HepG2 (cell line): Measurements from ENCODE around the gene GCNT2. TPM values are rescaled to one million over a fixed set of nuclear protein-coding genes. Genes with fewer than 3 reads are reported as not detected.

ENCODE experiments used
- BORCS8-MEF2B ChIP-seq: sonication (generic); formaldehyde crosslinking; IDR thresholded peaks from 2 replicates; pipeline ENCODE4 v1.8.0; 2022; ENCODE audit warnings: mild to moderate bottlenecking, missing genetic modification reagents
- EZH2 ChIP-seq: conservative IDR thresholded peaks from 2 replicates; pipeline ENCODE4 v1.6.1; 2012; ENCODE audit warnings: mild to moderate bottlenecking, low read depth, low read length, moderate library complexity
- GABPB1 ChIP-seq: IDR thresholded peaks from 2 replicates; pipeline ENCODE4 v1.6.1; 2016; ENCODE audit warnings: mild to moderate bottlenecking, missing genetic modification reagents, moderate library complexity, missing compliant biosample characterization
- MAF1 ChIP-seq: sonication (generic); formaldehyde crosslinking; IDR thresholded peaks from 2 replicates; pipeline ENCODE4 v1.5.0; 2020; ENCODE audit warnings: missing genetic modification reagents, borderline replicate concordance
- MAFF ChIP-seq: IDR thresholded peaks from 2 replicates; pipeline ENCODE4 v1.6.1; 2011; ENCODE audit warnings: low read depth, low read length, improper control_type of control experiment
- PHF5A ChIP-seq: IDR thresholded peaks from one replicate; pipeline ENCODE4 v1.6.1; 2018; ENCODE audit warnings: low read depth, missing genetic modification reagents; ENCODE audit not compliant: unreplicated experiment
- RELA ChIP-seq: sonication (generic); formaldehyde crosslinking; IDR thresholded peaks from 2 replicates; pipeline ENCODE4 v1.4.0; 2020; ENCODE audit warnings: missing genetic modification reagents
- STAG1 ChIP-seq: sonication (generic); formaldehyde crosslinking; IDR thresholded peaks from 2 replicates; pipeline ENCODE4 v1.4.0; 2020; ENCODE audit warnings: missing genetic modification reagents
- STAT5B ChIP-seq: sonication (generic); formaldehyde crosslinking; IDR thresholded peaks from 2 replicates; pipeline ENCODE4 v1.4.0; 2020; ENCODE audit warnings: missing genetic modification reagents
- ZBTB7B ChIP-seq: sonication (generic); formaldehyde crosslinking; IDR thresholded peaks from 2 replicates; pipeline ENCODE4 v1.4.0; 2020; ENCODE audit warnings: missing genetic modification reagents
- ZMYM2 ChIP-seq: sonication (generic); formaldehyde crosslinking; IDR thresholded peaks from 2 replicates; pipeline ENCODE4 v1.8.0; 2022; ENCODE audit warnings: mild to moderate bottlenecking, missing genetic modification reagents
- ZNF350 ChIP-seq: sonication (generic); formaldehyde crosslinking; IDR thresholded peaks from 2 replicates; pipeline ENCODE4 v1.4.0; 2020; ENCODE audit warnings: mild to moderate bottlenecking, low read depth, missing genetic modification reagents, borderline replicate concordance
- ZNF558 ChIP-seq: sonication (generic); formaldehyde crosslinking; IDR thresholded peaks from 2 replicates; pipeline ENCODE4 v1.9.0; 2022; ENCODE audit warnings: mild to moderate bottlenecking, missing genetic modification reagents, borderline replicate concordance
- ZNF841 ChIP-seq: sonication (generic); formaldehyde crosslinking; IDR thresholded peaks from 2 replicates; pipeline ENCODE4 v1.8.1; 2023; ENCODE audit warnings: missing genetic modification reagents, borderline replicate concordance
- ZNF850 ChIP-seq: sonication (generic); formaldehyde crosslinking; conservative IDR thresholded peaks from 2 replicates; pipeline ENCODE4 v1.9.0; 2021; ENCODE audit warnings: mild to moderate bottlenecking, missing genetic modification reagents
- ZNF891 ChIP-seq: sonication (generic); formaldehyde crosslinking; IDR thresholded peaks from 2 replicates; pipeline ENCODE4 v1.5.0; 2020; ENCODE audit warnings: mild to moderate bottlenecking, missing genetic modification reagents
- polyA plus RNA-seq, 8 experiments: library from polyadenylated mRNA; depleted of rRNA in 3 of 8; stranded (reverse) in 7 of 8; unstranded in 1 of 8; fragments of >200 nt; fragmentation: Illumina TruSeq in 4 of 8; extraction: Trizol in 4 of 8; gene quantifications; 2 replicates each; pipeline versions ENCODE4 v1.2.1 to v1.2.3, GENCODE V29; 2011 to 2016; ENCODE audit warnings: low read depth in 4 of 8, missing spikeins in 1 of 8, mixed read lengths in 1 of 8; ENCODE audit not compliant: insufficient read depth in 1 of 8
- total RNA-seq, 5 experiments: library from RNA; depleted of rRNA; stranded (reverse); fragments of >200 nt; fragmentation: Illumina TruSeq; extraction: Trizol; gene quantifications; 2 replicates each; pipeline ENCODE4 v1.2.3, GENCODE V29; 2016; ENCODE audit warnings: low read depth in 1 of 5
- TF ChIP-seq, protein P1 (sequence below): sonication (generic); formaldehyde crosslinking; IDR thresholded peaks from 2 replicates; pipeline ENCODE4 v1.4.0; 2020; ENCODE audit warnings: missing genetic modification reagents, borderline replicate concordance
- TF ChIP-seq, protein P2 (sequence below): sonication (generic); formaldehyde crosslinking; IDR thresholded peaks from 2 replicates; pipeline ENCODE4 v1.4.0; 2020; ENCODE audit warnings: missing genetic modification reagents
- TF ChIP-seq, protein P3 (sequence below): sonication (generic); formaldehyde crosslinking; IDR thresholded peaks from 2 replicates; pipeline ENCODE4 v1.5.0; 2020; ENCODE audit warnings: missing genetic modification reagents

Gene GCNT2
- total and polyA plus RNA-seq, 2 of the 13 experiments (the other 11 are each of a cell fraction or from before 2014, with no cell fraction given), result 11.8 to 31.9 TPM

DNA sequence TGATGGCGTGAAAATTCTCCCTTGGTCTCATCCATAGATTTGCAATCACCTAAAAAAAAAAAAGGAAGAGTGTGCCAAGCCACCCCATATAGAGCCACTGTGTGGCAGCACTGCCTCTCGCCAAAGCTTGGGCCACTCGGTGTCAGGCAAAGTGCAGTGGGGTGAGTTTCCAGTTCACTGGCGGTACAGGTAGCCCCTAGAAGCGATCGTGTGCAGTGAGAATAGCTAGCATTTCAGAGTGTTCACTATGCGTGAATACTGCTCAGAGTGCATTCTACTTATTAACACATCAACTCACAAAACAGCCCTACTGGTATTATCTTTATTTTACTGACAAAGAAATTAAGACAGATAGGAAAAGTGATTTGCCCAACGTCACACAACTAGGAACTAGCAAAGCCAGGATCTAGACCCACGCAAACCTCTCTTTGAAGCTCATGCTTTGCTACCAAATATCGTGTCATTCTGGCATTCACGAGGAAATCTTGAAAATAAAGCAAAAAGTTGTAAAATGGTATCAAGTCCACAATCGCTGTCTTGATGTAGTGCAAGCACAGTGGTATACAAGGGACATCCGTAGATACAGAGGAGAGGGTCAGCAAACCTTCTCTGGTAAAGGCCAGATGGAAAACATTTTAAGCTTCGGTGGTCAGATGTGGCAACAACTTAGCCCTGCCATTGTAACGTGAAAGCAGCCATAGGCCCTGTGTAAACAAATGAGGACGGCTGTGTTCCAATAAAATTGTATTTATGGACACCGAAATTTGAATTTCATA is 10.4 kb upstream of the GCNT2 start (continued):
- TF ChIP-seq, protein P1, sequence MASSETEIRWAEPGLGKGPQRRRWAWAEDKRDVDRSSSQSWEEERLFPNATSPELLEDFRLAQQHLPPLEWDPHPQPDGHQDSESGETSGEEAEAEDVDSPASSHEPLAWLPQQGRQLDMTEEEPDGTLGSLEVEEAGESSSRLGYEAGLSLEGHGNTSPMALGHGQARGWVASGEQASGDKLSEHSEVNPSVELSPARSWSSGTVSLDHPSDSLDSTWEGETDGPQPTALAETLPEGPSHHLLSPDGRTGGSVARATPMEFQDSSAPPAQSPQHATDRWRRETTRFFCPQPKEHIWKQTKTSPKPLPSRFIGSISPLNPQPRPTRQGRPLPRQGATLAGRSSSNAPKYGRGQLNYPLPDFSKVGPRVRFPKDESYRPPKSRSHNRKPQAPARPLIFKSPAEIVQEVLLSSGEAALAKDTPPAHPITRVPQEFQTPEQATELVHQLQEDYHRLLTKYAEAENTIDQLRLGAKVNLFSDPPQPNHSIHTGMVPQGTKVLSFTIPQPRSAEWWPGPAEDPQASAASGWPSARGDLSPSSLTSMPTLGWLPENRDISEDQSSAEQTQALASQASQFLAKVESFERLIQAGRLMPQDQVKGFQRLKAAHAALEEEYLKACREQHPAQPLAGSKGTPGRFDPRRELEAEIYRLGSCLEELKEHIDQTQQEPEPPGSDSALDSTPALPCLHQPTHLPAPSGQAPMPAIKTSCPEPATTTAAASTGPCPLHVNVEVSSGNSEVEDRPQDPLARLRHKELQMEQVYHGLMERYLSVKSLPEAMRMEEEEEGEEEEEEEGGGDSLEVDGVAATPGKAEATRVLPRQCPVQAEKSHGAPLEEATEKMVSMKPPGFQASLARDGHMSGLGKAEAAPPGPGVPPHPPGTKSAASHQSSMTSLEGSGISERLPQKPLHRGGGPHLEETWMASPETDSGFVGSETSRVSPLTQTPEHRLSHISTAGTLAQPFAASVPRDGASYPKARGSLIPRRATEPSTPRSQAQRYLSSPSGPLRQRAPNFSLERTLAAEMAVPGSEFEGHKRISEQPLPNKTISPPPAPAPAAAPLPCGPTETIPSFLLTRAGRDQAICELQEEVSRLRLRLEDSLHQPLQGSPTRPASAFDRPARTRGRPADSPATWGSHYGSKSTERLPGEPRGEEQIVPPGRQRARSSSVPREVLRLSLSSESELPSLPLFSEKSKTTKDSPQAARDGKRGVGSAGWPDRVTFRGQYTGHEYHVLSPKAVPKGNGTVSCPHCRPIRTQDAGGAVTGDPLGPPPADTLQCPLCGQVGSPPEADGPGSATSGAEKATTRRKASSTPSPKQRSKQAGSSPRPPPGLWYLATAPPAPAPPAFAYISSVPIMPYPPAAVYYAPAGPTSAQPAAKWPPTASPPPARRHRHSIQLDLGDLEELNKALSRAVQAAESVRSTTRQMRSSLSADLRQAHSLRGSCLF (CRISPR knock-in tag), result no peak
- TF ChIP-seq ZNF558 (CRISPR knock-in tag), result no peak
- no peak for TF ChIP-seq ZNF841 (CRISPR knock-in tag)
- peak; percentile 97 for TF ChIP-seq STAG1
- peak; percentile 47; the same call in 1 of the 2 replicates for TF ChIP-seq RELA (CRISPR knock-in tag)
- TF ChIP-seq, protein P2, sequence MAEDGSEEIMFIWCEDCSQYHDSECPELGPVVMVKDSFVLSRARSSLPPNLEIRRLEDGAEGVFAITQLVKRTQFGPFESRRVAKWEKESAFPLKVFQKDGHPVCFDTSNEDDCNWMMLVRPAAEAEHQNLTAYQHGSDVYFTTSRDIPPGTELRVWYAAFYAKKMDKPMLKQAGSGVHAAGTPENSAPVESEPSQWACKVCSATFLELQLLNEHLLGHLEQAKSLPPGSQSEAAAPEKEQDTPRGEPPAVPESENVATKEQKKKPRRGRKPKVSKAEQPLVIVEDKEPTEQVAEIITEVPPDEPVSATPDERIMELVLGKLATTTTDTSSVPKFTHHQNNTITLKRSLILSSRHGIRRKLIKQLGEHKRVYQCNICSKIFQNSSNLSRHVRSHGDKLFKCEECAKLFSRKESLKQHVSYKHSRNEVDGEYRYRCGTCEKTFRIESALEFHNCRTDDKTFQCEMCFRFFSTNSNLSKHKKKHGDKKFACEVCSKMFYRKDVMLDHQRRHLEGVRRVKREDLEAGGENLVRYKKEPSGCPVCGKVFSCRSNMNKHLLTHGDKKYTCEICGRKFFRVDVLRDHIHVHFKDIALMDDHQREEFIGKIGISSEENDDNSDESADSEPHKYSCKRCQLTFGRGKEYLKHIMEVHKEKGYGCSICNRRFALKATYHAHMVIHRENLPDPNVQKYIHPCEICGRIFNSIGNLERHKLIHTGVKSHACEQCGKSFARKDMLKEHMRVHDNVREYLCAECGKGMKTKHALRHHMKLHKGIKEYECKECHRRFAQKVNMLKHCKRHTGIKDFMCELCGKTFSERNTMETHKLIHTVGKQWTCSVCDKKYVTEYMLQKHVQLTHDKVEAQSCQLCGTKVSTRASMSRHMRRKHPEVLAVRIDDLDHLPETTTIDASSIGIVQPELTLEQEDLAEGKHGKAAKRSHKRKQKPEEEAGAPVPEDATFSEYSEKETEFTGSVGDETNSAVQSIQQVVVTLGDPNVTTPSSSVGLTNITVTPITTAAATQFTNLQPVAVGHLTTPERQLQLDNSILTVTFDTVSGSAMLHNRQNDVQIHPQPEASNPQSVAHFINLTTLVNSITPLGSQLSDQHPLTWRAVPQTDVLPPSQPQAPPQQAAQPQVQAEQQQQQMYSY (CRISPR knock-in tag), result no peak
- TF ChIP-seq EZH2, result no peak
- peak; percentile 8; the same call in 1 of the 2 replicates for TF ChIP-seq MAFF
- TF ChIP-seq ZBTB7B (CRISPR knock-in tag), result 0 out of 2 replicates have a peak, but pooled peaks have one; percentile 31
- no peak for TF ChIP-seq STAT5B (CRISPR knock-in tag)
- TF ChIP-seq ZMYM2 (CRISPR knock-in tag), result no peak
- 0 out of 2 replicates have a peak, but pooled peaks have one; percentile 18 for TF ChIP-seq BORCS8-MEF2B (CRISPR knock-in tag)
- peak; percentile 58; the same call in 1 of the 2 replicates for TF ChIP-seq ZNF891 (CRISPR knock-in tag)
- TF ChIP-seq GABPB1, result no peak
- TF ChIP-seq PHF5A (CRISPR knock-in tag), result no peak
- TF ChIP-seq, protein P3, sequence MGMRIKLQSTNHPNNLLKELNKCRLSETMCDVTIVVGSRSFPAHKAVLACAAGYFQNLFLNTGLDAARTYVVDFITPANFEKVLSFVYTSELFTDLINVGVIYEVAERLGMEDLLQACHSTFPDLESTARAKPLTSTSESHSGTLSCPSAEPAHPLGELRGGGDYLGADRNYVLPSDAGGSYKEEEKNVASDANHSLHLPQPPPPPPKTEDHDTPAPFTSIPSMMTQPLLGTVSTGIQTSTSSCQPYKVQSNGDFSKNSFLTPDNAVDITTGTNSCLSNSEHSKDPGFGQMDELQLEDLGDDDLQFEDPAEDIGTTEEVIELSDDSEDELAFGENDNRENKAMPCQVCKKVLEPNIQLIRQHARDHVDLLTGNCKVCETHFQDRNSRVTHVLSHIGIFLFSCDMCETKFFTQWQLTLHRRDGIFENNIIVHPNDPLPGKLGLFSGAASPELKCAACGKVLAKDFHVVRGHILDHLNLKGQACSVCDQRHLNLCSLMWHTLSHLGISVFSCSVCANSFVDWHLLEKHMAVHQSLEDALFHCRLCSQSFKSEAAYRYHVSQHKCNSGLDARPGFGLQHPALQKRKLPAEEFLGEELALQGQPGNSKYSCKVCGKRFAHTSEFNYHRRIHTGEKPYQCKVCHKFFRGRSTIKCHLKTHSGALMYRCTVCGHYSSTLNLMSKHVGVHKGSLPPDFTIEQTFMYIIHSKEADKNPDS (CRISPR knock-in tag), result no peak
- TF ChIP-seq MAF1 (CRISPR knock-in tag), result no peak
- TF ChIP-seq ZNF850 (CRISPR knock-in tag), result peak; percentile 60; the same call in 1 of the 2 replicates
- 0 out of 2 replicates have a peak, but pooled peaks have one; percentile 57 for TF ChIP-seq ZNF350 (CRISPR knock-in tag)
